ENCODE measurements around the gene KIF18A.

Gene KIF18A

GRCh38 chr11:28043930-28044709, 63.8 kb downstream of the KIF18A start:
- no peak for DNase-seq (ENCODE audit: low read depth, low spot score)

DNA sequence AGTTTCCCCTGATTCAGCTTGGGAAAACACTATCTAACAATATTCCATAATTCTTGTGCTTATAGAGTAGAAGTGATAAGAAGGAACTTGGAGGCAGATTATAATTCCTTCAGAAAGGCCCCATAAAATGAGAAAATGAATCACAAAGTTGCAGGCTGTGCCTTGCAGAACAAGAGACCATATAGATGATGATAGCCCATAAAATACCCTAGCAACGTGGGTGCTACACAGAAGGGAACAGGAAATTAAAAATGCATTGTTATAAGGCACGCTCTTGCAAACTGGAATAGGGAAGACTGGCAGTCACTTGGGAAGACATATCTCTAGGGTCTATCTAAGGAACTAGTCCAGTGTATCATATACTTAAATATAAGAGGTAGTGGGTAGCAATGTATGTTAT, 67.6 kb downstream of the KIF18A start:
- no peak for DNase-seq (ENCODE audit: low read depth, low spot score)

DNA sequence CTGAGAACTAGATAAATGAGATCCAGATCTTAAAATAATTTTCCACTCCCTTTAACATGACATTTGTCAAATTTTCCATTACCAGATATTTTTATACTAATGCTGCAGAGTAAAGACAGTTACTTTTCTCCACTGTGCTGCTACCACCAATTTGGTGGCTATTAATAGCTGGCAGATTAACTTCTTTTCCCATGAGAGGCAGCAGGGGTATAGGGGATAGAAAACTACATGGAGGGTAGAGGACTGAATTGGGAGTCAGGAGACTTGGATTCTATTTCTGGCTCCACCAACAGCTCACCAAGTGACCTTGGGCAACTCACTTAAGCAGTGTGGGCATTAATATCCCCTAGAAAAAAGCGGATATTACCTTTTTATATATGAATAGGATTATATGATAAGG, 69.2 kb downstream of the KIF18A start:
- DNase-seq (ENCODE audit: low read depth, low spot score): no peak

DNA sequence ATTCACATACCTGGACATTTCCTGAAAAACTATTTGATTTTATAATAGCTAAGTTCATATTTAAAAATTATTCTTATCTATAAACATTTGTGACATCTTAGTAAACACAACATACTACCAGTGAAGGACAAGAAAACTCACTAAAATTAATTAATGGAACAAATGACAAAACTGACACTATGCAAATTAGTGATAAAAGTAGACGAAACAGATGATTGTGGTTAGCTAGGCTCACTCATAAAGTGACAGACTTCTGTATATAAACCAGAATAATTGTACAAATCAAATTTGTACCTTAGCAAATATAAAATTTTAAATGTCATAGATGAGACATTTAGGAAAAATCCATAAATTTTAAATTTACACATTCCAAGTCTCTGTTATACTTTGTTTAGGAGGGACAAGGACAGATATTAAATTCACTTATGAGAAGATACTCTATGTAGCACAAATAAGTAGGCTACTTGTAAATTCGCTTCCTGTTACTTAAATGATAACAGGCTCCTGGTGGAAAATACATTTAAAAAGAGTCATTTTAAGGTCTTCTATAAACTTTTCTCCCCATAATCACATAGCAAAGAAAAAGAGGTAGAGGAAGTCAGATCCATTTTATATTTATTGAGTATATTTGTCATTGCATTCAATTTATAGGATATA, 81.2 kb downstream of the KIF18A start:
- no peak for DNase-seq (ENCODE audit: low read depth, low spot score)

DNA sequence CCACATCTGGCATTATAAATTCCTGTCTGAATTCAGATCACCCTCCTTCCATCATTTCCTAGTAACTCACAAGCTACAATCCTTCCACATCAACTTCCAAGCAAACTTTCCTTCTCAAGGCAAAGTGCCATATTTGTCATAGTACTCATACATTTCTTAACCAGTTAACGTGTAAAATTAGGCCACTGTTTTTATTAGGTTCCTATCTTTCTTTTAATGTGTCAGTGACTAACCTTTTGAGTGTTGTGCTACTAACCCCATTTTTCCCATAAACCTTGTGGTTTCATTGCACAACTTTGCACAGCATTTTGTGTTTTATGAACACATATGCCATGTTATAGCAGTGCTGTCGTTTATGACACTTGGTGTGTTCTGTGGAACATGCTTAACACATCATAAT, 90.1 kb downstream of the KIF18A start:
- DNase-seq (ENCODE audit: low read depth, low spot score): no peak

DNA sequence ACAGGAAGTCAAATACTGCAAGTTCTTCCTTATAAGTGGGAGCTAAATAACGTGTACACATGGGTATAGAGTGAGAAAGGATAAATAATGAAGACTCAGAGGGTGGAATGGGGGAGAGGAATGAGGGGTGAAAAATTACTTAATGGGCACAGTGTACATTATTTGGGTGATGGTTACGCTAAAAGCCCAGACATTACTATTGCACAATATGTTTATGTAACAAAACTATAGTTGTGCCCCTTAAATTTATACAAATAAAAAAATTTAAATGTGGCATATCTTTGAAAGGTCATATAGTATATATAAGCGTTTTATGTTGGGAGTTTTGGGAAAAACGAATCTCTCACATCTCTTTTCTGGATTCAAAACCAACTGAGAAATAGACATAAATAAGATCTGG, 96.1 kb downstream of the KIF18A start:
- no peak for DNase-seq (ENCODE audit: low read depth, low spot score)

GRCh38 chr11:28009996-28010395, 98.0 kb downstream of the KIF18A start:
- DNase-seq (ENCODE audit: low read depth, low spot score): no peak

DNA sequence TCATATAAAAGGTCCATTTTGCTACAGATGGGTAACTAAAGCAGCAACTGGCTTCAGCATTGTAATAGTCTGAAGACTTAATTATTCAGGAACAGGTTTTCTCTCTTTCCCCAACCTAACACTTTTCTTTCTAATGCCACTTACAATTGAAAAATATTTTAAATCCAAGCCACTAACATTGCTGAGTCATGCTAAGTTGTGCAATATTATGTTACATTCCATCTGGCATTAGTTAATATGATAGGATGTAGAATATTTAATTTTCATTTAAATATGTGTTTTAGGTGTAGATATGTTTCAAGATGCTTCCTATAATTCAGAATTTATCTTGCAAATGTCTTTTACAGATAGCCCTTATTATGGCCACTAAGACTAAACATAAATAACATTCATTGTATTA, 98.6 kb downstream of the KIF18A start:
- no peak for DNase-seq (ENCODE audit: low read depth, low spot score)

- DNase-seq (ENCODE audit: low read depth, low spot score): no peak
Measured at GRCh38 chr11:28003615-28004014, 104.3 kb downstream of the KIF18A start.

DNA sequence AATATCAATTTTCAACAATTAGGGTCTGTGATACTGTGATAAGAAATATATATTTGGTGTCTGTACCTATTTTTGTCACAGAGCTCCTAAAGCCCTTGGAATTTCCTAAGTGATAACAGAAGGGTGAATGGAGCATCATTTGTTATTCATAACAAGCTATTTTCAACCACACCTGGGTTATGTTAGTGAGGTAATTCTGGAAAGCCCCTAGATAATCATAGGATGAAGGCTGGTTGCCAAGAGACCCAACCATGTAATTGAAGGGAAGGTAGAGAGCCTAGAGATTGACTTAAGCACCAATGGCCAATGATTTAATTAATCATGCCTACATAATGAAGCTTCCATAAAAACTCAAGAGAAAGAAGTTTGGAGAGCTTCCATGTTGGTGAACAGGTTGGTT, 109.4 kb downstream of the KIF18A start:
- no peak for DNase-seq (ENCODE audit: low read depth, low spot score)

- DNase-seq (ENCODE audit: low read depth, low spot score): no peak
Measured at GRCh38 chr11:27997344-27997743, 110.6 kb downstream of the KIF18A start.

GRCh38 chr11:27996066-27996465, 111.9 kb downstream of the KIF18A start:
- no peak for DNase-seq (ENCODE audit: low read depth, low spot score)

- no peak for DNase-seq (ENCODE audit: low read depth, low spot score)
Measured at GRCh38 chr11:27995083-27995482, 112.9 kb downstream of the KIF18A start.

- DNase-seq (ENCODE audit: low read depth, low spot score): no peak
Measured at GRCh38 chr11:27991736-27992135, 116.2 kb downstream of the KIF18A start.

GRCh38 chr11:27977527-27977926, 130.4 kb downstream of the KIF18A start:
- DNase-seq (ENCODE audit: low read depth, low spot score): no peak

- no peak for DNase-seq (ENCODE audit: low read depth, low spot score)
Measured at GRCh38 chr11:27977031-27977430, 130.9 kb downstream of the KIF18A start.

DNA sequence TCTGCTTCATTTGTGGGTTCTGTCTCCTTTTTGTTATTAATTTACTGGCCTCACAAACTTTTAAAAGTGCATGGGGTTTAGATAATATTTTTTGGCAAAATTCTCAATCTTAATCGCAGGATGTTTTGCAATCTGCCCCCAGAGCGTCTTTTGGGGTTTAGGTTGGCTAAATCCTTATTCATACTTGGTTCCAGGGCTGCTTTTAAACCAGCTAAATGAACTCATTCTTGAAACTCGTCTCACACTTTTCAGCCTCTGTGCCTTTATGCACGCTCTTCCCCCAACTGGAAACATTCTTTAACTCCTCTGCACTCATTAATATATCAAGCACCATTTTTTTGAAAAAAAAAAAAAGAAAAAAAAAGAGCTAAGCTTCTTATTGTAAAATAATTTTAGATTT, 131.7 kb downstream of the KIF18A start:
- DNase-seq (ENCODE audit: low read depth, low spot score): no peak

GRCh38 chr11:27973851-27974536, 134.0 kb downstream of the KIF18A start:
- DNase-seq (ENCODE audit: low read depth, low spot score): no peak

DNA sequence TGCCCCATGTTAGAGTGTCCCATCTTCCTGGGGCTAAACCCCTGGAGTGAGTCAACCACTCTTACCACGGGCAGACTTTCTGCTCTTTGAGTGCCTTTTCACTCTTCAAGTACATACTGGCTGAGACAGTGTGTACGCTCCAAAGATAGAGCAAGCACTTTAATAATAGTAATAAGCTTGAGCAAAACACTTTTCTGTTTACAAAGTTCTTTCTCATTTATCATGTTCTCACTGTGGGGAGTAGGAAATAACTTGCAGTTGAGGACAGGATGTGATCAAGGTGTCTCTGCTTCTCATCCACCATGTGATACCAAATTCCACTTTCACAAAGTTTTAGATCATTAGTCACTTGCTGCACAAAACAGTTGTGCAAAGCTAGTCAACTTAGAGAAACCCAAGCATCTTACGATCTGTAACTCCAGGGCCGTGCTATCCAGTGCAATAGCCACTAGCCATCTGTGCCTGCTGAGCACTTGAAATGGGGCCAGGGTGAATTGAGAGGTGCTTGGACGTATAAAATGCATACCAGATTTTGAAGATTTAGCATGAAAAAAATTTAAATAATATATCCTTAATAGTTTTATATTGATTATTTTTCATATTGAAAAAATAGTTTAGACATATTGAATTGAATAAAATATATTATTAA, 135.3 kb downstream of the KIF18A start:
- DNase-seq (ENCODE audit: low read depth, low spot score): no peak

- no peak for DNase-seq (ENCODE audit: low read depth, low spot score)
Measured at GRCh38 chr11:27971171-27971570, 136.8 kb downstream of the KIF18A start.
